Activated naive CD8-positive, alpha-beta T cell treated with anti-CD3 and anti-CD28 coated beads for 36 hours (primary cell): Measurements from ENCODE around the gene WNT6. TPM values are rescaled to one million over a fixed set of nuclear protein-coding genes. Genes with fewer than 3 reads are reported as not detected.

Experiments
- DNase-seq: peaks from one replicate; pipeline ENCODE4 v3.0.0; 2021
- H3K27ac Mint-ChIP-seq: one replicate; pipeline ENCODE4 v1.8.0; 2022; ENCODE audit warnings: mild to moderate bottlenecking, moderate library complexity, mixed read lengths
- H3K27me3 Mint-ChIP-seq: one replicate; pipeline ENCODE4 v1.8.0; 2022; ENCODE audit warnings: mild to moderate bottlenecking, mixed read lengths
- H3K36me3 Mint-ChIP-seq: one replicate; pipeline ENCODE4 v1.8.0; 2021; ENCODE audit warnings: mild to moderate bottlenecking, mixed read lengths
- H3K4me1 Mint-ChIP-seq: one replicate; pipeline ENCODE4 v1.8.0; 2021; ENCODE audit warnings: mixed read lengths
- H3K4me3 Mint-ChIP-seq: one replicate; pipeline ENCODE4 v1.8.0; 2022; ENCODE audit warnings: mild to moderate bottlenecking, moderate library complexity, mixed read lengths
- H3K9me3 Mint-ChIP-seq: one replicate; pipeline ENCODE4 v1.8.0; 2022; ENCODE audit warnings: mixed read lengths
- total RNA-seq, 2 experiments: library from RNA; stranded (reverse); gene quantifications; one replicate each; pipeline ENCODE4 v1.2.3, GENCODE V29; 2021

The WNT6 gene
- total RNA-seq, 2 experiments from 2014 or later = 0.21 TPM; not detected in 1

- DNase-seq = no peak
- Mint-ChIP-seq H3K27ac (no peak overlapping the region), H3K27me3 (peaks cover 14% of the 10 kb centered on the region), H3K9me3 (no peaks in the 10 kb centered on the region), H3K36me3 (no peaks in the 10 kb centered on the region), H3K4me3 (no peak overlapping the region), H3K4me1 (no peaks in the 10 kb centered on the region)
Observed at GRCh38 chr2:218823196-218823855, 36.3 kb upstream of the WNT6 start.

- Mint-ChIP-seq H3K27me3 (peaks cover 14% of the 10 kb centered on the region), H3K4me3 (no peak overlapping the region), H3K4me1 (no peaks in the 10 kb centered on the region), H3K27ac (no peak overlapping the region), H3K9me3 (no peaks in the 10 kb centered on the region), H3K36me3 (no peaks in the 10 kb centered on the region)
- DNase-seq = no peak
Observed at GRCh38 chr2:218824004-218824403, 35.6 kb upstream of the WNT6 start.

- H3K4me3 Mint-ChIP-seq = no peak overlapping the region
- H3K36me3 Mint-ChIP-seq = no peaks in the 10 kb centered on the region
- H3K9me3 Mint-ChIP-seq = no peaks in the 10 kb centered on the region
- no peaks in the 10 kb centered on the region for H3K4me1 Mint-ChIP-seq
- no peak for DNase-seq
- H3K27ac Mint-ChIP-seq = no peak overlapping the region
- H3K27me3 Mint-ChIP-seq = peaks cover 2% of the 10 kb centered on the region
Observed at GRCh38 chr2:218826791-218827190, 32.8 kb upstream of the WNT6 start.

- Mint-ChIP-seq H3K27ac (no peak overlapping the region), H3K4me3 (no peak overlapping the region), H3K4me1 (no peaks in the 10 kb centered on the region), H3K36me3 (no peaks in the 10 kb centered on the region), H3K27me3 (peaks cover 4% of the 10 kb centered on the region), H3K9me3 (no peaks in the 10 kb centered on the region)
- DNase-seq = no peak
Observed at GRCh38 chr2:218827701-218828476, 31.7 kb upstream of the WNT6 start.

GRCh38 chr2:218828477-218828778 lies 31.2 kb upstream of the WNT6 start:
- Mint-ChIP-seq H3K4me1 (no peaks in the 10 kb centered on the region), H3K9me3 (no peaks in the 10 kb centered on the region), H3K36me3 (no peaks in the 10 kb centered on the region), H3K4me3 (no peak overlapping the region), H3K27ac (no peak overlapping the region), H3K27me3 (peaks cover 9% of the 10 kb centered on the region)
- DNase-seq = no peak

GRCh38 chr2:218829868-218830451 lies 29.6 kb upstream of the WNT6 start:
- no peaks in the 10 kb centered on the region for H3K9me3 Mint-ChIP-seq
- H3K4me1 Mint-ChIP-seq = no peaks in the 10 kb centered on the region
- H3K36me3 Mint-ChIP-seq = no peaks in the 10 kb centered on the region
- peaks cover 15% of the 10 kb centered on the region for H3K27me3 Mint-ChIP-seq
- no peak for DNase-seq
- no peak overlapping the region for H3K4me3 Mint-ChIP-seq
- H3K27ac Mint-ChIP-seq = no peak overlapping the region

- no peaks in the 10 kb centered on the region for H3K4me1 Mint-ChIP-seq
- no peaks in the 10 kb centered on the region for H3K9me3 Mint-ChIP-seq
- H3K36me3 Mint-ChIP-seq = no peaks in the 10 kb centered on the region
- H3K27me3 Mint-ChIP-seq = peaks cover 17% of the 10 kb centered on the region
- no peak overlapping the region for H3K27ac Mint-ChIP-seq
- H3K4me3 Mint-ChIP-seq = no peak overlapping the region
- DNase-seq = no peak
Observed at GRCh38 chr2:218830526-218831306, 28.9 kb upstream of the WNT6 start.

- Mint-ChIP-seq H3K36me3 (no peaks in the 10 kb centered on the region), H3K4me3 (no peak within 1 kb of the TSS), H3K4me1 (no peaks in the 10 kb centered on the region), H3K27ac (no peak within 1 kb of the TSS), H3K9me3 (no peaks in the 10 kb centered on the region), H3K27me3 (peaks cover 17% of the 10 kb centered on the region)
- no peak for DNase-seq
Observed at GRCh38 chr2:218831378-218831990, 28.1 kb upstream of the WNT6 start, which contains the start of gene PRKAG3. TSS of gene PRKAG3 (minus strand) at chr2:218831803.

GRCh38 chr2:218832081-218832480 lies 27.5 kb upstream of the WNT6 start:
- H3K36me3 Mint-ChIP-seq = no peaks in the 10 kb centered on the region
- DNase-seq = no peak
- H3K4me3 Mint-ChIP-seq = no peak overlapping the region
- H3K27me3 Mint-ChIP-seq = peaks cover 21% of the 10 kb centered on the region
- peaks cover 2% of the 10 kb centered on the region for H3K9me3 Mint-ChIP-seq
- H3K4me1 Mint-ChIP-seq = no peaks in the 10 kb centered on the region
- H3K27ac Mint-ChIP-seq = no peak overlapping the region

GRCh38 chr2:218832520-218832919 lies 27.1 kb upstream of the WNT6 start:
- DNase-seq = no peak
- Mint-ChIP-seq H3K4me3 (no peak overlapping the region), H3K4me1 (no peaks in the 10 kb centered on the region), H3K27ac (no peak overlapping the region), H3K27me3 (peaks cover 25% of the 10 kb centered on the region), H3K36me3 (no peaks in the 10 kb centered on the region), H3K9me3 (peaks cover 4% of the 10 kb centered on the region)

GRCh38 chr2:218833023-218833609 lies 26.5 kb upstream of the WNT6 start:
- Mint-ChIP-seq H3K4me1 (no peaks in the 10 kb centered on the region), H3K27ac (no peak overlapping the region), H3K36me3 (no peaks in the 10 kb centered on the region), H3K27me3 (peaks cover 31% of the 10 kb centered on the region), H3K4me3 (no peak overlapping the region), H3K9me3 (peaks cover 10% of the 10 kb centered on the region)
- DNase-seq = no peak

GRCh38 chr2:218834685-218835084 lies 24.9 kb upstream of the WNT6 start:
- Mint-ChIP-seq H3K27ac (no peak overlapping the region), H3K4me3 (no peak overlapping the region)

GRCh38 chr2:218837495-218837894 lies 22.1 kb upstream of the WNT6 start:
- no peak for DNase-seq
- Mint-ChIP-seq H3K27ac (no peak overlapping the region), H3K4me3 (no peak overlapping the region), H3K9me3 (peaks cover 11% of the 10 kb centered on the region), H3K27me3 (peaks cover 64% of the 10 kb centered on the region), H3K4me1 (no peaks in the 10 kb centered on the region), H3K36me3 (no peaks in the 10 kb centered on the region)

More at GRCh38 chr2:218834685-218835084, 24.9 kb upstream of the WNT6 start:
- Mint-ChIP-seq H3K9me3 (peaks cover 11% of the 10 kb centered on the region), H3K36me3 (no peaks in the 10 kb centered on the region), H3K27me3 (peaks cover 42% of the 10 kb centered on the region), H3K4me1 (no peaks in the 10 kb centered on the region)
- DNase-seq = no peak

- peaks cover 63% of the 10 kb centered on the region for H3K27me3 Mint-ChIP-seq
- no peak for DNase-seq
- H3K4me1 Mint-ChIP-seq = no peaks in the 10 kb centered on the region
- H3K9me3 Mint-ChIP-seq = peaks cover 16% of the 10 kb centered on the region
- no peak overlapping the region for H3K27ac Mint-ChIP-seq
- no peak overlapping the region for H3K4me3 Mint-ChIP-seq
- no peaks in the 10 kb centered on the region for H3K36me3 Mint-ChIP-seq
Observed at GRCh38 chr2:218839430-218839829, 20.2 kb upstream of the WNT6 start.
